Fibroblast of skin of left biceps (primary cell): ENCODE data around the gene GGA3.
A peak's percentile ranks its signal among the peaks of the same experiment; 100 is the strongest.

ENCODE experiments used
- DNase-seq, 2 experiments: peaks; one replicate each; pipeline ENCODE4 v3.0.0-alpha.2; 2013; ENCODE audit warnings: low read depth in 2 of 2

GGA3 gene

DNA sequence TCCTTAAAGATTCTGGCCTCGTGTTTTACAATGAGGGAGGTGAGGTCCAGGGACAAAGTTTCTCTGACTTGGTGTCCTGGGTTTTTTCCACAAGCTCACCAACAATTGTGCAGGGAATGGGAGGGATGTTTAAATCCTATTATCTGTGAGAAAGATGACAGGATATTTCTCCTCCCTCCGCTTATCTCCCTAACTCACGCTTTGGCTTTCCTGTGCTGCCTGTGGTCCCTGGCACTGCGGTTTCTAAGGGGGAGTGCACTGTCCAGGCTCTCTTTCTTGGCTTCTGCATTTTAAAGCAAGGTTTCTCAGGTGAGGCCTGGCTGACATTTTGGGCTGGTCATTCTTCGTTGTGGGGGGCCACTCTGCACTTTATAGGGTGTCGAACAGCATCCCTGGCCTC lies 16.4 kb downstream of the GGA3 start:
- no peak for DNase-seq

GRCh38 chr17:75244133-75244866 lies 17.1 kb downstream of the GGA3 start:
- DNase-seq: no peak

- DNase-seq: no peak
Measured at GRCh38 chr17:75242461-75243042, 18.9 kb downstream of the GGA3 start.

GRCh38 chr17:75241996-75242460 lies 19.4 kb downstream of the GGA3 start:
- no peak for DNase-seq

DNA sequence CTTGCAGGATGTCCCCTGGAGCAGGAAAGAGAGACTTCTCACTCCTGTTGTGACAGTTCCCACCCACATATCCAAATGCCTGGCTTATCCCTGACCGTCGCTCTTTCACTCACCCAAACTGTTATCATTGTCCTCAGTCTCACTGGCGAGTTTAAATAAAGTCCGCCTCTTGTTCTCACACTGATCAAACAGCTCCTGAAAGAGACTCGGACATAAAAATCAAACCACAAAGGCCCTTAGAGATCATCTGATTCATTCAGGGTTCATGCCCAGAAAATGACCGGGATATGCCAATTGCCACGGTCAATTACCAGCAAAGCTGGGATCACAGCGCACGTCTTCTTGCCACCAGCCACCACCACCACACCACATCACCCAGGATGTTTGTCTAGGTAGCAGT lies 19.9 kb downstream of the GGA3 start:
- no peak for DNase-seq

- DNase-seq: no peak
Measured at GRCh38 chr17:75241143-75241430, 20.3 kb downstream of the GGA3 start.

DNA sequence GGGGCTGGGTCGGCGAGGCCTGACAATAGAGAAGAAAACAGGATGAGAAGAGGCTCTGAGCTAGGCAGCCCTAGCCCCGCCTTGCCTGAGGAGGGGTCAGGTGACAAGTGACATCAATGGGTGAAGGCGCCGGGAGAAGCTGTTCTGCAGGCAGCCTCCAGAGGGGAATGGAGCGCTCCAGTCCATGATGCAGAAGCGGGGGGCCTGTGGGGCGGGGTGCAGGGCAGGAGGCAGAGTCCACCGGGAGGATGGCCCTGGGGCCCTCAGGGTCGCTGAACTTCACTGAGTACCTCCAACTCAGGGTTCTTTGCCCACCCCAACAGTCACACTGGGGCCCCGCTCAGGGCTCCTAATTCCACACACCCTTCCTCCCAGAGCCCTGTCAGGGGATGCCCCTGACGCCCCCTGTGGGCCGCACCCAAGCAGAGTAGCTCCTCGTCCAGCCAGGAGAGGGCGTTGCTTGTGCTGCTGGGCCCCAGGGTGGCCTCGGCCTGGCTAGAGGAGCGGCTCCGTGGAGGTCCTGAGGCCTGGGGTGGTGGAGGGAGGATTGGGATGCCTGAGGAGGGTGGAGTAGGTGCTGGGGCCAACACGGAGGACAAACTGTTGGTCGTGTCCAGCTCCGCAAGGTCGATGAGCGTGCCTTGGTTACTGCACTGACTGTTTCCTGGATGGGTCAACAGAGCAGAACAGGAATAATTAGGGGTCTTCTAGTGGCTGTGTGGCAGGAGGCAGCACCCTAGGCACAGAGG lies 20.8 kb downstream of the GGA3 start:
- no peak for DNase-seq

DNA sequence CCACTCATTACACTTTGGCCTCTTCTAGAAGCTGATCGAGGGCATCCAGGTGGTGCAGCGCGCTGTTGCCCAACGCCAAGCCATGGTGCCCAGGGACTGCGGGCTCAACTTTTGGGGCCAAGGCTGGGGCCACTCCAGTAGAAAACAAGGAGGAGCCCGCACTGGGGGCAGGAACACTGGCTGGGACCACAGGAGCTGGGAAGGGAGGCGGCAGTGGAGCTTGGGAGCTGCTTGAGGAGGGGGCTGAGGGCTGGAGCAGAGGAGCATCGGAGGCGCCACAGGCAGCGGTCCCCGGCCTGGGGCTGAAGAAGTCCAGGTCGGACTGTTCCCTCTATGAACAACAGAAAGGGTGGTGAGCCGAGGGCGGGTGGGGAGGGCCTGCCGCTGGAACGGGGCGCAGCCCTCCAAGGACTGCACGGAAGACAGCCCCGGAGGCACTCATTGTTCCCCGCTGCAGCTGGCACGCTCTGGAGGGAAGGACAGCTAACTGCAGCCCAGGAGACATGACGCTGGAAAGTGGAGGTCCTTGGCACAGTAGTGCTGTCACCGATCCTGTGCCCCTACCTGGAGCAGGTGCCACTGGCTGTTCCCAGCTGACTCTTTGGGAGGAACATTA lies 21.5 kb downstream of the GGA3 start:
- no peak for DNase-seq

DNA sequence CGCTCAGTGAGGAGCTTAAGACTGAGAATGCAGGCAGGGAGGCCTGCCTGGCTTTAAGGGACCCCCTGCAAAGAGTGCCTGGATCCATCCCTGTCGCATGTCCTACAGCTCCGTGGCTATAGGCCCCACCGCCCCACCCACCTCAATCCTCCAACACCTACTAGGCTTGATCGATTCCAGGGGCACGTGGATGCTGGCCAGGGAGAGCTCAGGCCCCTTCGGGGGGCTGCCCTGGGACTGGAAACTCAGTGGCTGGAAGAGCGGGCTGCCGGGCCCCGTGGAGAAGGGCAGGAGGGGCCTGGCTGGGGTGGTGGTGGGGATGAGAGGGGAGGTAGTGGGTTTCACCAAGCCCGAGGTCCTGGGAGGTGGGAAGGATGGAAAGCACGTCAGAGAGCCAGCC lies 22.2 kb downstream of the GGA3 start:
- no peak for DNase-seq

DNA sequence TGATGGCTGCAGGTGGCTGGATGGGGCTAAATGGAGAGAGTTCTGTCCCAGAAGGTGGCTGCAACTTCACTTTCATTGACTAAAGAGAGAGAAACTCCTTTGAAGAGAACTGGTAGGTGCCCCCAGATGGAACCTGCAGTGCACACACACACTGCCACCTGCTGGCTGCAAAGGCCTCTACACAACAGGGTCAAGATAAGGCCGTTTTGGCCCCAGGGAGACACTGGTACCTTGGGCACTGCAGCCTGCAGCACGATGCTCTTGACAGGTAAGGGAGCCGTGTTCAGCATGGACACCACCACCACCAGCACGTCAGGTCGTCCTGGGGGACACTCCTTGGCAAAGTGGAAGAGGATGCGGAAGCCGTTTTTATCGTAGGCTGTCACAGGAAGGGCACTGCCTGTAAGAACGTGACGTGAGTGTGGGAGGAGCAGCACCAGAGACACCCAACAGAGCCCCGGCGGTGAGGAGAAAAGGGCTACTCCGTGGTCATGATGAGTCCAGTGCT lies 22.7 kb downstream of the GGA3 start:
- DNase-seq: peak in 1 of 2 experiments; percentile 7

DNA sequence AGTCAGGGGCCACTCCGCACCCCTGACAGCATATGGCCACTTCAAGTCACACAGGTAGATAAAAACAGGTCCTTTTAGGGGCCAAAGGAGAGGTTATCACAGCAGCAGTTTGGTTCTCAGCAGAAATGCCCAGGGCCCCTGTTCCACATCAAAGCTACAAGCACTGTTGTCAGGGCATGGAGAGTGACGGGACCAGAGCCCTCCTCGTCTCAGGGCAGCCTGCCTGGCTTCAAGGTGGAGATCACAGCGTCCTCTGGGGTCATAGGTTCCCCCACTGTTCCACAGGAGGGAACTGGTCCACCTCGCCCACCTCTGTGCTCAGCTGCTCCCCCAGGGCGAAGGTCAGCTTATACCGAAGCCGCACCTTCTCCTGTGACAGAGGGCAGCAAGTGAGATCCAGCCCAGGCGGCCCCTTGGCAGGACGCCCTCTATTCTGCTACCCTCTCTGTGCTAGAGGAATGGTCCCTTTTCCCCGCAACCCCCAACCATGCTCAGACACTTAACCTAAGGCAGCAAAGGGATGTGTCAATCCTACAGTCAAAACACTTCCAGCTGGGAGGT lies 23.3 kb downstream of the GGA3 start:
- no peak for DNase-seq

DNA sequence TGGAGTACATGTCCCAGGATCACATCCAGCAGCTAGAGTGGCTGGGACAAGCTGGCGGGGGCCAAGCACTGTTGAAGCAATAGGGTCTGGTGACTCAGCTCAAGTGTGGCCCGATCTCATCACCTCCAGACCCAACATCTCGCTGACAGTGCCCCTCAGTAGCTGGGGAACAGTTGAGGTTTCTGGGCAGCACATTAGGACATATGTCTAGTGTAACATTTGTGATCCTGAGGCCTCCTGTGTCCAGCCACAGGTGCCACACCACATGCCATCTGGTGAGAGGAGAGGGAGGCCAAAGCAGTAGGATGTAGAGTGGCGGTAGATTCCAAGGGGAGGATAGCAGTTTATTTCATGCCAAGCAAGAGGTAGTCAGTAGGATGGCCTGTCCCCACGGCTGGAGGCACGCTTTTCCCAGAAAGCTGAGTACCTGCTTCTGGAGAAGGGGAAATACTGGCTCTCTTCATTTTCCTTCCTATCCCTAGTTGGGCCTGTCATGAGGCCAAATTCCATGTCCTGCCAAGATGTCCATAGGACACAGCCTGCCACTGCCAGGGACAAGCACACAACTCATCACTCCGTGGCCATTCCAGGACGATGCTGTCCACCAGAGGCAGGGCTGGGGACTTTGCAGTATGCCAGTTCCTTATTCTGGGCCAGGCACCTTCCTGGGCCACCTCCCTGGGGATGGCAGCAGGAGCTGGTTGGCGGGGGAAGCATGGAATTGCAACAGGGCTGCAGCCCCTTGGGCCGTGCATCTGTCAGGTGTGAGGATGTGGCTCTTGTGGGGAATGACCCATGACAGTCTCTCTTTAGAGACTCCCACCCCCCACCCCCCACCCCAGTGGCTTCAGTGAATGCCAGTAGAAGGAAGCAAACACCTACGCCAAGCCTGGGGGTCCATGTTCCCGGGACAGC lies 24.0 kb downstream of the GGA3 start:
- DNase-seq: no peak

DNA sequence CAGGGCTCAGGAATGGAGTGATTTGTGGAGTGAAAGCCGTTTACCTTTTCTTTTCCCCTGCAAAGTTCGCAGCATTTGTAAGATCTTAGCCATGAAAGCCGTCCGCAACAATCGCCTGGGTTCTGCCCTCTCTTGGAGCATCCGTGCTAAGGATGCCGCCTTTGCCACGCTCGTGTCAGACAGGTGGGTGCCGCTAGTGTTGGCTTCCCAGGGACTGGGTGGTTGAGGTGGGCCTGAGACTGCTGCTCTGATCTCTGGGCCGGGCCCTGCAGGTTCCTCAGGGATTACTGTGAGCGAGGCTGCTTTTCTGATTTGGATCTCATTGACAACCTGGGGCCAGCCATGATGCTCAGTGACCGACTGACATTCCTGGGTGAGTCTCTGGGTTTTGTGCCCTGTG lies 28.6 kb downstream of the GGA3 start:
- no peak for DNase-seq

GRCh38 chr17:75231741-75232464 lies 29.5 kb downstream of the GGA3 start:
- no peak for DNase-seq

DNA sequence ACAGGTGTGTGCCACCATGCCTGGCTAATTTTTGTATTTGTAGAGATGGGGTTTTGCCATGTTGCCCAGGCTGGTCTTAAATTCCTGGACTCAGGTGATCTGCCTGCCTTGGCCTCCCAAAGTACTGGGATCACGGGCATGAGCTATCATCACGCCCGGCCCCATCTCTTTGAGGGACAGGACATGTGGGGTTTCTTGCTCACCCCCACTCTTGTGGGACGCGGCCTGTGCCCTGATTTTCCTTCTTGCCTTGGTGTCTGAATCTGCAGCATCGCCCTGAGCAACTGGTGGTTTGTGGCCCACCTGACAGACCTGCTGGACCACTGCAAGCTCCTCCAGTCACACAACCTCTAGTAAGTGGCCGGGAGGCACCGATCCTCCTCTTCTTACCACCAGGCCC lies 30.3 kb downstream of the GGA3 start:
- DNase-seq: no peak

- no peak for DNase-seq
Measured at GRCh38 chr17:75228847-75229246, 32.6 kb downstream of the GGA3 start.

GRCh38 chr17:75228305-75228704 lies 33.1 kb downstream of the GGA3 start:
- DNase-seq: no peak

DNA sequence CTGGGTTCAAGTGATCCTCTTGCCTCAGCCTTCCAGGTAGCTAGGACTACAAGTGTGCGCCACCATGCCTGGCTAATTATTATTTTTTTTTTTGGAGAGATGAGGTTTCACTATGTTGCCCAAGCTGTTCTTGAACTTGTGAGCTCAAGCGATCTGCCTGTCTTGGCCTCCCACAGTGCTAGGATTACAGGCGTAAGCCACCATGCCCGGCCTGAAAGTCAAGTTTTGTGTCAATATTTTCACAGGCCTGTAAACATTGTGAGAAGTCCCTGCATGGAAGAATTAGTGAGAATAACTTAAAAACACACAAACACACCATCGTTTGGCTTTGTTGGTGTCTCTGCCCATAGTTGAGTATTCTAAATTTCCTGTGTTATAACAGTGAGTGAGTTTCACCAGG lies 33.7 kb downstream of the GGA3 start:
- no peak for DNase-seq

DNA sequence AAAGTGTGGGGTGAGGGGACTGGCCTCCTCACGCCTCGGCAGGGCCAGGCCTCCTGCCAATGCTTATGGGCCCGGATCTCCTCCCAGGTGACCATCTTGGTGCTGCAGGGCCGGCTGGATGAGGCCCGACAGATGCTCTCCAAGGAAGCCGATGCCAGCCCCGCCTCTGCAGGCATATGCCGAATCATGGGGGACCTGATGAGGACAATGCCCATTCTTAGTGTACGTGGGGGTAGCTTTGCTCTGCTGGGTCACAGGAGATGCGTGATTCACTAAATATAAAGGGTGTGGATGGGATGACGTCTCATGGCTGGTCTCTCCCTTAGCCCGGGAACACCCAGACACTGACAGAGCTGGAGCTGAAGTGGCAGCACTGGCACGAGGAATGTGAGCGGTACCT lies 36.4 kb downstream of the GGA3 start:
- DNase-seq: no peak

DNA sequence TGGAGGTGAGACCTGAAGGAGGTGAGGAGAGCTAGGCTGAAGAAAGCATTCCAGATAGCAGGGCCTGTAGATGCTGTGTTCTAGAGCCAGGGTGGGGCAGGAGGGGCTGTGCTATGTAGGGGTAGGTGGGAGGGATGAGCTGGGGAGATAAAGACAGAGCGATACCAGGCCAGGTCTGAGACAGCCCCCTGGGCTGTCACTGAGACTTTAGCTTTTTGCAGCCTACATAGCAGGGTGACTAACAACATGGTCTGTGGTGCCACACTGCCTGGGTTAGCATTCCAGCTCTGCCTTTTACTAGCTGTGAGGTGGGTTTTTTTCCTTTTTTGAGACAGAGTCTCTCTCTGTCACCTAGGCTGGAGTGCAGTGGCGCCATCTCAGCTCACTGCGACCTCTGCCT lies 41.6 kb downstream of the GGA3 start:
- DNase-seq: no peak

DNA sequence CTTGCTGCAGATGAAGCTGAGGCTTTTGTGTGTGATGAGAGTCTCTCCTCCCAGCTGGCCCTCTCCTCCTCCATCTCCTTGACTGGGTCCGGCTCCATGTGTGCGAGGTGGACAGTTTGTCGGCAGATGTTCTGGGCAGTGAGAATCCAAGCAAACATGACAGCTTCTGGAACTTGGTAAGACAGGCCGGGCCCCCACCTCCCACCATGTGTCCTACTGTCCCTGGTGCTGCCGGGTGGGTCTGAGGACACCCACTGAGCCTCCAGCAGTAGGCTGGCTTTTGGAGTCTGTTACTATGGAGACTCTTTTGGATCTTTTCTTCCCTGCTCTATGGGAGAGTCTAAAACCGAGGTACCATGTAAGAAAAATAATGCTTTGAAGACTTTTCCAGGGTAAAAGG lies 43.3 kb downstream of the GGA3 start:
- no peak for DNase-seq
